HFFc6 (cell line): ENCODE results near the gene HEATR5B. TPM values are rescaled to one million over a fixed set of nuclear protein-coding genes. Genes with fewer than 3 reads are reported as not detected.
"Not testable (repeated sequence)": the region's sequence is repeated elsewhere in the genome, so short reads cannot be mapped to it uniquely, and the experiment has no call there.

Experiments used
- DNase-seq: peaks from one replicate; pipeline ENCODE4 v3.0.0-alpha.2; 2018
- H3K27ac Mint-ChIP-seq: 2 replicates; pipeline ENCODE4 v1.8.0; 2020; ENCODE audit warnings: mild to moderate bottlenecking, mixed read lengths
- H3K27me3 Mint-ChIP-seq: 2 replicates; pipeline ENCODE4 v1.8.0; 2021; ENCODE audit warnings: mild to moderate bottlenecking, moderate library complexity, mixed read lengths; ENCODE audit not compliant: insufficient read depth
- H3K36me3 Mint-ChIP-seq: 2 replicates; pipeline ENCODE4 v1.8.0; 2021; ENCODE audit warnings: low read depth, mixed read lengths
- H3K4me1 Mint-ChIP-seq: 2 replicates; pipeline ENCODE4 v1.8.0; 2020; ENCODE audit warnings: low read depth, mixed read lengths
- H3K4me3 Mint-ChIP-seq: 2 replicates; pipeline ENCODE4 v1.8.0; 2020; ENCODE audit warnings: mild to moderate bottlenecking, moderate library complexity, mixed read lengths
- H3K9me3 Mint-ChIP-seq: 2 replicates; pipeline ENCODE4 v1.8.0; 2020; ENCODE audit warnings: mild to moderate bottlenecking, mixed read lengths
- CTCF ChIP-seq: fragments of 200-600 bp; sonication (generic); IDR thresholded peaks from 2 replicates; pipeline ENCODE4 v1.5.0; 2021; ENCODE audit warnings: antibody characterized with exemption, mild to moderate bottlenecking
- total RNA-seq, 6 experiments: library from RNA; stranded (reverse); fragmentation: NEBNext Ultra II Directional; extraction: Animal tissue kit (Norgen Biotek cat#: 25700); gene quantifications; 2 replicates in 1 of 6; 3 replicates in 5 of 6; pipeline ENCODE4 v1.2.3, GENCODE V29; 2021

HEATR5B gene
- total RNA-seq, 6 experiments from 2014 or later: 9.9 to 12.5 (median 12.1) TPM

- Mint-ChIP-seq H3K4me3 (no peak overlapping the region), H3K4me1 (peaks cover 30% of the 10 kb centered on the region), H3K9me3 (no peaks in the 10 kb centered on the region), H3K36me3 (no peaks in the 10 kb centered on the region), H3K27ac (no peak overlapping the region), H3K27me3 (no peaks in the 10 kb centered on the region)
- TF ChIP-seq CTCF: no peak
- no peak for DNase-seq
These were observed 129.1 kb downstream of the HEATR5B start for GRCh38 chr2:36954977-36955607.

- no peak for TF ChIP-seq CTCF
- H3K4me3 Mint-ChIP-seq: no peak overlapping the region
- DNase-seq: no peak
- H3K36me3 Mint-ChIP-seq: peaks cover 6% of the 10 kb centered on the region; the same call in 1 of the 2 replicates
- no peaks in the 10 kb centered on the region for H3K9me3 Mint-ChIP-seq
- H3K27me3 Mint-ChIP-seq: no peaks in the 10 kb centered on the region; the same call in 1 of the 2 replicates
- H3K4me1 Mint-ChIP-seq: peaks cover 39% of the 10 kb centered on the region
- no peak overlapping the region for H3K27ac Mint-ChIP-seq
These were observed 131.4 kb downstream of the HEATR5B start for GRCh38 chr2:36952748-36953197.

- Mint-ChIP-seq H3K27me3 (no peaks in the 10 kb centered on the region; the same call in 1 of the 2 replicates), H3K4me3 (no peak overlapping the region), H3K9me3 (no peaks in the 10 kb centered on the region), H3K27ac (peak overlapping the region; percentile 23), H3K4me1 (peaks cover 39% of the 10 kb centered on the region), H3K36me3 (peaks cover 6% of the 10 kb centered on the region; the same call in 1 of the 2 replicates)
- no peak for TF ChIP-seq CTCF
- peak; percentile 52 for DNase-seq
These were observed 132.6 kb downstream of the HEATR5B start for GRCh38 chr2:36951574-36951973.

GRCh38 chr2:36951027-36951518, 133.1 kb downstream of the HEATR5B start:
- peak overlapping the region; percentile 23 for H3K27ac Mint-ChIP-seq
- H3K27me3 Mint-ChIP-seq: no peaks in the 10 kb centered on the region; the same call in 1 of the 2 replicates
- no peak for DNase-seq
- H3K4me3 Mint-ChIP-seq: no peak overlapping the region
- H3K4me1 Mint-ChIP-seq: peaks cover 39% of the 10 kb centered on the region
- H3K36me3 Mint-ChIP-seq: peaks cover 6% of the 10 kb centered on the region; the same call in 1 of the 2 replicates
- TF ChIP-seq CTCF: no peak
- no peaks in the 10 kb centered on the region for H3K9me3 Mint-ChIP-seq

- peaks cover 6% of the 10 kb centered on the region; the same call in 1 of the 2 replicates for H3K36me3 Mint-ChIP-seq
- peak overlapping the region; percentile 32; the same call in 1 of the 2 replicates for H3K27ac Mint-ChIP-seq
- H3K9me3 Mint-ChIP-seq: no peaks in the 10 kb centered on the region
- peaks cover 39% of the 10 kb centered on the region for H3K4me1 Mint-ChIP-seq
- no peak for TF ChIP-seq CTCF
- H3K27me3 Mint-ChIP-seq: no peaks in the 10 kb centered on the region; the same call in 1 of the 2 replicates
- no peak overlapping the region for H3K4me3 Mint-ChIP-seq
- no peak for DNase-seq
These were observed 134.3 kb downstream of the HEATR5B start for GRCh38 chr2:36949845-36950244.

GRCh38 chr2:36945240-36945639, 138.9 kb downstream of the HEATR5B start:
- DNase-seq, H3K27me3 Mint-ChIP-seq, H3K36me3 Mint-ChIP-seq, H3K4me3 Mint-ChIP-seq, H3K9me3 Mint-ChIP-seq, H3K4me1 Mint-ChIP-seq, H3K27ac Mint-ChIP-seq: not testable (repeated sequence)
